ENCODE measurements around the gene FBXO17. TPM values are rescaled to one million over a fixed set of nuclear protein-coding genes. Genes with fewer than 3 reads are reported as not detected.

FBXO17 gene
- total RNA-seq, 1 donor from 2014 or later = 44.9 TPM

DNA sequence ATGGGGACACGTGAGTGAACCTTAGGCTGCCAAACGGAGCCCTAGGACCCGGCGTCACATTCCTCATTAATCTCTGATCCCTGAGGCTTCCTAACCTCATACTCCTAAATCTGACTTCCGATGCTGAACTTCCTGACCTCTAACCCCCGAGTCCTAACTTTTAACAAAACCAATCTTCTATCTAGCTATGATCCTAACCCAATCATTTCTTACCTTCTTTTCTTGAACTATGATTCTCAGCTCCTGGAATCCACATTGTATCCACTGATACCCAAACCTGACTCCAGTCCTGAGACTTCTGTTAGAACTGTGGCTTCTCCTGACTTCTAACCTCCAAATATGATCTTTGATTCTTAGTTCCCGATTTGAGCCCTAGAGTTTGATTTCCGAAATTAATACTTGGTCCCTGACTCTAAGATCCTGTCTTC, 75.3 kb downstream of the FBXO17 start:
- Mint-ChIP-seq H3K27me3 (ENCODE audit: unreplicated experiment) (no peaks in the 10 kb centered on the region), H3K27ac (ENCODE audit: unreplicated experiment) (peak overlapping the region; percentile 92), H3K9me3 (ENCODE audit: unreplicated experiment) (no peaks in the 10 kb centered on the region), H3K36me3 (ENCODE audit: unreplicated experiment) (no peaks in the 10 kb centered on the region), H3K4me1 (ENCODE audit: unreplicated experiment) (peaks cover 28% of the 10 kb centered on the region), H3K4me3 (ENCODE audit: unreplicated experiment) (peak overlapping the region; percentile 97)
- DNase-seq (ENCODE audit: extremely low spot score, unreplicated experiment) = no peak
- TF ChIP-seq CTCF (IDR thresholded peaks at IDR 0.05) = no peak

- H3K27me3 Mint-ChIP-seq (ENCODE audit: unreplicated experiment) = no peaks in the 10 kb centered on the region
- H3K4me3 Mint-ChIP-seq (ENCODE audit: unreplicated experiment) = peak within 1 kb of the TSS; percentile 97
- peak within 1 kb of the TSS; percentile 92 for H3K27ac Mint-ChIP-seq (ENCODE audit: unreplicated experiment)
- no peaks in the 10 kb centered on the region for H3K36me3 Mint-ChIP-seq (ENCODE audit: unreplicated experiment)
- H3K4me1 Mint-ChIP-seq (ENCODE audit: unreplicated experiment) = peaks cover 28% of the 10 kb centered on the region
- TF ChIP-seq CTCF (IDR thresholded peaks at IDR 0.05) = no peak
- DNase-seq (ENCODE audit: extremely low spot score, unreplicated experiment) = peak; percentile 99
- H3K9me3 Mint-ChIP-seq (ENCODE audit: unreplicated experiment) = no peaks in the 10 kb centered on the region
Observed at GRCh38 chr19:38899447-38900201, 75.9 kb downstream of the FBXO17 start, which contains the start of the genes NFKBIB and SIRT2. Gene NFKBIB (plus strand): TSS chr19:38899969. CDS start chr19:38900033, 64 bp downstream. Gene SIRT2 (minus strand): TSS chr19:38899618. CDS start chr19:38899521, 97 bp downstream.

GRCh38 chr19:38898788-38899446, 76.6 kb downstream of the FBXO17 start:
- peak overlapping the region; percentile 97 for H3K4me3 Mint-ChIP-seq (ENCODE audit: unreplicated experiment)
- no peaks in the 10 kb centered on the region for H3K9me3 Mint-ChIP-seq (ENCODE audit: unreplicated experiment)
- no peaks in the 10 kb centered on the region for H3K27me3 Mint-ChIP-seq (ENCODE audit: unreplicated experiment)
- H3K4me1 Mint-ChIP-seq (ENCODE audit: unreplicated experiment) = peaks cover 28% of the 10 kb centered on the region
- DNase-seq (ENCODE audit: extremely low spot score, unreplicated experiment) = no peak
- H3K27ac Mint-ChIP-seq (ENCODE audit: unreplicated experiment) = peak overlapping the region; percentile 91
- TF ChIP-seq CTCF (IDR thresholded peaks at IDR 0.05) = no peak
- no peaks in the 10 kb centered on the region for H3K36me3 Mint-ChIP-seq (ENCODE audit: unreplicated experiment)

DNA sequence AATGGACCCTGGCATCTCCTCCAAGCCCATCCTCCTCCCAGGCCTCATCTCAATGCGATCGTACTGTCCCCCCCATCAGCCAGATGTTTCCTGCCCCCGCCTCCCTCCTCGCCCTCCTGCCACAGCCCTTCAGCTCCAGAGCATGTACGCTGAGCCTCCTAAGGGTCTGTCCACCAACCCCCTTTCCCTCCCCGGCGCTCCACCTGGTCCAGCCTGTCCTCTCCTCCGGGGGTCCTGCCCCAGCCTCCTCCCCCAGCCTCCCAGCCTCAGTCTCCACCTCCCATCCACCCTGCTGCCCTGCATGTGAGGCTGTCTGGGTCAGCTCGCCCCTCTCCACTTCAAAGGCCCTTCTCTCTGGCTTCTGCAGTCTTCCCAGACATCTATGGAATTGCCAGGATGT, 80.6 kb downstream of the FBXO17 start:
- peaks cover 15% of the 10 kb centered on the region for H3K4me1 Mint-ChIP-seq (ENCODE audit: unreplicated experiment)
- H3K9me3 Mint-ChIP-seq (ENCODE audit: unreplicated experiment) = no peaks in the 10 kb centered on the region
- no peak for DNase-seq (ENCODE audit: extremely low spot score, unreplicated experiment)
- no peaks in the 10 kb centered on the region for H3K27me3 Mint-ChIP-seq (ENCODE audit: unreplicated experiment)
- no peak overlapping the region for H3K27ac Mint-ChIP-seq (ENCODE audit: unreplicated experiment)
- no peak overlapping the region for H3K4me3 Mint-ChIP-seq (ENCODE audit: unreplicated experiment)
- TF ChIP-seq CTCF (IDR thresholded peaks at IDR 0.05) = no peak
- peaks cover 6% of the 10 kb centered on the region for H3K36me3 Mint-ChIP-seq (ENCODE audit: unreplicated experiment)

- Mint-ChIP-seq H3K36me3 (ENCODE audit: unreplicated experiment) (peaks cover 9% of the 10 kb centered on the region), H3K4me3 (ENCODE audit: unreplicated experiment) (no peak overlapping the region), H3K27me3 (ENCODE audit: unreplicated experiment) (no peaks in the 10 kb centered on the region), H3K27ac (ENCODE audit: unreplicated experiment) (no peak overlapping the region), H3K4me1 (ENCODE audit: unreplicated experiment) (peaks cover 10% of the 10 kb centered on the region), H3K9me3 (ENCODE audit: unreplicated experiment) (no peaks in the 10 kb centered on the region)
- no peak for TF ChIP-seq CTCF (IDR thresholded peaks at IDR 0.05)
- no peak for DNase-seq (ENCODE audit: extremely low spot score, unreplicated experiment)
Observed at GRCh38 chr19:38893341-38893771, 82.2 kb downstream of the FBXO17 start.
